GM21723 (cell line): ENCODE results near the gene SFXN4.
A peak's percentile ranks its signal among the peaks of the same experiment; 100 is the strongest.
"Not testable (repeated sequence)": the region's sequence is repeated elsewhere in the genome, so short reads cannot be mapped to it uniquely, and the experiment has no call there.

ENCODE experiments used
- ATAC-seq: cut with Tn5 transposase; IDR thresholded peaks from one replicate; pipeline ENCODE4 v1.9.1; 2021; ENCODE audit warnings: mild to moderate bottlenecking, moderate library complexity; ENCODE audit not compliant: unreplicated experiment

The SFXN4 gene

DNA sequence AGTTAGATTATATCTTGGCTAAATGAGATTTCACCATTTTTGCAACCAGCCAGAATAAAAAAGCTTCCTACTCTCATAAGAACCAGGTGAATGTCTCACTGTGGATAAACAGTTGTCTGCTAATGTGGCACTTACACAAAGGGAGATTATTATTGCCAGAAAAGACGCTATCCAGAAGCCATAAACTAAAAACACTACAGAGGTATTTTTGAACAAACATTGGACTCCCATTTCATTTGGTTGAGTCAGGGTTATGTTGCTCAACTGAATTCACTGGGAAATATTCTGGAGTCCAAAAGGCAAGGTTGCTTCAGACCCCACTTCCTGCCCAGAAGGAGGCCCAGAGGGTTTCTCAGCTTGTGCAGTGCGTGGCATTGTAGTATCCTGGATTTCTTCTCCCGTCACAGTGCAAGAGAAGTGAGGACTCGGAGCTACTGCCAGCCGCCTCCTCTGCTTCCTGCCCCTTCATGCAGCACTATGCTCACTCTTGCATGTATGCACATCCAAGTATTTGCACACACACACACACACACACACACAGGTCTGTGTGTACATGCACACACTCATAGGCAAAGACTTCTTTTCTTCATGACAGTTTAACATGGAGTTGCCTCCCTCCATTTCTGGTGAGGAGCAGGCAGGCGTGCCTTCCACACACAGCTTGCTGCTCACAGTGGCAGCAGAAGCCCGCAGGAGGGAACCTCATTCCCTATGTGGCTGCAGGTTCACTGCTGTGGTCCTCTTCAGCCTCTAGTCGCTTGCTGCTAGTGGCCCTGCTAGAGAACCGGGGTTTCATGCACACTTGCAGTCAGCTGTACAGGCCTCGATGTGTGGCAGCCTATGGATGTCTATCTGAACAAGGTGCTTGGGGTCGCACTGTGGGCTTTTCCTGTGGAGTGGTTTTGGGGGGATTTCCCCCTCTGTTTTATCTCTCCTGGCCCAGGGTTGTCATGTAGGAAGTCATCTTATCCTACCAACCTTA is 51.5 kb downstream of the SFXN4 start:
- ATAC-seq = no peak

DNA sequence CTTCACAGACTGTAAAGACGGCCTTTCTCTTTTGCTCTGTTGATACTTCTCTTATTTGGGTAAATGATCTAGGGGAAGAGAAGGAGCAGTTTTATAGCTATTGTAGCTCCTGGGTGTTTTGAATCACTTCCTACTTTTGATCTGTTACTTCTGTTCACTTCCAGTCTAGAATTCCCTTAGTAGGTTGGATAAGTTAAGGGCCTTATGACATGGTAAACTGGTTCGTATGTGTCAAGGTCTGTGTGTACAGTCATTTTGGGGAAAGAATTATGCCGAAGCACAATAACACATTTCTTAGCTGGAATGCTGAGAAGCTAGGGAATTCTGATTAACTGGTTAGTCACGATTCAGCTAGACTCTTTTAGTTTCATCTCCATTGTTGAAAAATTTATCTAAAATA is 53.5 kb downstream of the SFXN4 start:
- no peak for ATAC-seq

DNA sequence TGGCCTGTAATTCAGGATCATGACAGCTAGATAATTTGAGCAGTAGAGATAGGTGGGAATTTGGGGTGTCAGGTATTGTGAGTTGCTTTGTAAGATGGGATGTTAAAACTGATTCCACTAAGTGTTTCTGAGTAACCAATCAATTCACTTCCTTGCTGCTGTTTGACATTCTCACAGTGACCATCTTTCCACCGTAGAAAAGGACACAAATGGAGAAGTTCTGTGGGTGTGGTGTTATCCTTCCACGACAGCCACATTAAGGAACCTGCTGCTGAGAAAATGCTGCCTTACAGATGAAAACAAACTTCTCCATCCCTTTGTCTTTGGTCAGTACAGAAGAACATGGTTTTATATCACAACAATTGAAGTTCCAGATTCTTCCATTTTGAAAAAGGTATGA is 57.7 kb downstream of the SFXN4 start:
- not testable (repeated sequence) for ATAC-seq

DNA sequence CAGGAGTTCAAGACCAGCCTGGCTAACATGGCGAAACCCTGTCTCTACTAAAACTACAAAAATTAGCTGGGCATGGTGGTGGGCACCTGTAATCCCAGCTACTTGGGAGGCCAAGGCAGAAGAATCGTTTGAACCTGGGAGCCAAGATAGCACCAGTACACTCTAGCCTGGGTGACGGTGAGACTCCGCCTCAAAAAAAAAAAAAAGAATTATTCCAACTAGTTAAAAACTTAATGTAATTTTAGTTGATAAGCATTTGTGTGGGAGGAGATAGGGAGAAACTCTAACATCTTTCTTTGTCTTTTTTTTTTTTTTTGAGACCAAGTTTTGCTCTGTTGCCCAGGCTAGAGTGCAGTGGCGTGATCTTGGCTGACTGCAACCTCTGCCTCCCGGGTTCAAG is 58.4 kb downstream of the SFXN4 start:
- ATAC-seq = not testable (repeated sequence)

DNA sequence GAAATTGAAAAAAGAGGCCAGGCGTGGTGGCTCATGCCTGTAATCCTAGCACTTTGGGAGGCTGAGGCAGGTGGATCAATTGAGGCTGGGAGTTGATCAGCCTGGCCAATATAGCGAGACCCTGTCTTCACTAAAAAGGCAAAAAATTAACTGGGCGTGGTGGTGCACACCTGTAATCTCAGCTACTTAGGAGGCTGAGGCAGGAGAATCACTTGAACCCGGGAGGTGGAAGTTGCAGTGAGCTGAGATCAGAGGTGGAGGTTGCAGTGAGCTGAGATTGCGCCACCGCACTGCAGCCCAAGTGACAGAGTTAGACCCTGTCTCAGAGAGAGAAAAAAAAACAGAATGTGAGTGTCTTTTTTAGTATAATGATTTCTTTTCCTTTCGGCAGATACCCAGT is 59.6 kb downstream of the SFXN4 start:
- not testable (repeated sequence) for ATAC-seq

DNA sequence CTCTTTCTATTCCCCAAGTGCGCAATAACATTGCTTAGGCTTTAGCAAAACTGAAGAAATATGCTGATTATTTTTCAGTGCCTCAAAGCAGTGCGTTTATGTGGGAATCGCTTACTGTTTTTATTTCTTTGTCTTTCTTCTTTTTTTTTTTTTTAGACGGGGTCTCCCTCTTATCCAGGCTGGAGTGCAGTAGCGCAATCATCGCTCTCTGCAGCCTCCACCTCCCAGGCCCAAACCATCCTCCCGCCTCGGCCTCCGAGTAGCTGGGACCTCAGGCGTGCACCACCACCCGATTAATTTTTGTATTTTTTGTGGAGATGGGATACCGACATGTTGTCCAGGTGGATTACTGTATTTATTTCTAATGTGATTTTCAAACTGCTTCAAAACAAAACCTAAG is 60.4 kb downstream of the SFXN4 start:
- ATAC-seq = no peak

DNA sequence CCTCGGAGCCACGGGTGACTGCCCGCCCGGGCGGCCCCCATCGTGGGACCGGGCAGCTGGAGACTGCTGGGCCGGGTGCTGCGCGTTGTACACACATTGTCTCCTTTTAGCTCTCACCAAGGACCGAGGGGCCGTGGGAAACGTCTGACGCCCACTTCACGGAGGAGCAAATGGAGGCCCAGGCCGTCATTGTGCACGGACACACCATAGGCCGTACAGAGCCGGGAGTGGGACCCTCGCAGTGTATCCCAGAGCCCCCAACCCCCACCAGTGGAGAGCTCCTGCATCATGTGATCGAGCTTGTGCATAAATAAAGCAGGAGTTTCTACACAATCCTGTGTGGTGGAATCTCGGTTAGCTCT is 60.9 kb downstream of the SFXN4 start:
- ATAC-seq = no peak

DNA sequence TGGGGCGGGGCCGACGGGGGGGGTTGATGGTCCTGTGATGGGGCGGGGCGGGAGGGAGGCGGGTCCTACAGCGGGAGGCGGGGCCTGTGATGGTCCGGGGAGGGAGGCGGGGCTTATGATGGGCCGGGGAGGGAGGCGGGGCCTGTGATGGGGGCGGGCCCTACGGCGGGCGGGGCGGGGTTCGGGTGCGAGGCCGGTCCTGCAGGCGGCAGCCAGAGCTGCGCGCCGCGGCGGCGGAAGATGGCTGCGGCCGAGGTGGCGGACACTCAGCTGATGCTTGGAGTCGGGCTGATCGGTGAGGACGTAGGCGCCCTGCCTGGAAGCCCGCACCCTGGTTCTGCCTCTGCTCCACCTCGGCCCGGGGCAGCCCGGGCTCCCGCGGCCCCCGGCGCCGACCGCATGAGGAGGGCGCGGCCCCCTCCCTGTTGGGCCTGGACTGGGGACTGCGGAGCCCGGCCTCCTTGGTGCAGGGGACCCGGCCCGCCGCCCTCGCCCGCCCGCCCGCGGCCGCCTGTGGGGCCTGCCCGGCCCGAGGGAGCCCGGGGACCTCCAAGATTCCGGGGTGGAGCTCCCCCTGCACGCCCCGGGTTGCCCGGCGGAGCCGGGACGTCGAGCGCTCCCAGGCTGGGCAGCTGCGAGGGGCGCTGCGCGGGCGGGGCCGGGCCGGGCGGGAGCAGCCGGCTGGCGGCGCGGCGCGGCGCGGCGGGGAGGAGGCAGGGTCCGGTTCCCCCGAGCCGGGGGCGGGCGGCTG is 61.4 kb downstream of the SFXN4 start, which contains the start of gene DENND10:
DENND10 (plus strand) TSS at position 211 of the 751 bp plus-strand sequence; CDS start at position 241, 30 bp downstream.
- peak; percentile 88 for ATAC-seq

DNA sequence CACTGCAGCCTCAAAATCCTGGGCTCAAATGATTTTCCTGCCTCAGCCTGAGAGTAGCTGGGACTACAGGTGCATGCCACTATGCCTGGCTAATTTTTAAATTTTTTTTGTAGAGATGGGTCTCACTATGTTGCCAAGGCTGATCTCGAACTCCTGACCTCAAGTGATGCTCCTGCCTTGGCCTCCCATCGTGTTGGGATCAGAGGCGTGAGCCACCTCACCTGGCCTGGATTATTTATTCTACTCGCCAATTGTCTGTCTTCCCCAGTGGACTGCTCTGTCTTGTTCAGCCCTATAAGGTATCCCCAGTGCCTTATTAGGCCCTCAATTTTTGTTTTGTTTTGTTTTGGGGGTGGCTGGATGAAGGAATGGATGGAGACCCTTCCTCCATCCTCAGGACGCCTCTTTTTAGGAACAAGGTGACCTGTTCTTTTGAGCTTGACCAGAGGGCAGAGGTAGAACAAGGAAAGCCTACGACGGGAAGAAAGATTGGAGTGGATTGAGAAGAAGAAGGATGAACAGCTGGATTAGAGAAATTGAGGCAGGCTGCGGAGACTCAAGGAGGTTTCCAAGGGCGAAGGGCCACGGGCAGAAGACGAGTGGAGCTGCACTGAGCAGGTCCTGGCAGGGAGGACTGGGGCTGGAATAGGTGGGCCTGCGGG is 62.1 kb downstream of the SFXN4 start:
- ATAC-seq = no peak

DNA sequence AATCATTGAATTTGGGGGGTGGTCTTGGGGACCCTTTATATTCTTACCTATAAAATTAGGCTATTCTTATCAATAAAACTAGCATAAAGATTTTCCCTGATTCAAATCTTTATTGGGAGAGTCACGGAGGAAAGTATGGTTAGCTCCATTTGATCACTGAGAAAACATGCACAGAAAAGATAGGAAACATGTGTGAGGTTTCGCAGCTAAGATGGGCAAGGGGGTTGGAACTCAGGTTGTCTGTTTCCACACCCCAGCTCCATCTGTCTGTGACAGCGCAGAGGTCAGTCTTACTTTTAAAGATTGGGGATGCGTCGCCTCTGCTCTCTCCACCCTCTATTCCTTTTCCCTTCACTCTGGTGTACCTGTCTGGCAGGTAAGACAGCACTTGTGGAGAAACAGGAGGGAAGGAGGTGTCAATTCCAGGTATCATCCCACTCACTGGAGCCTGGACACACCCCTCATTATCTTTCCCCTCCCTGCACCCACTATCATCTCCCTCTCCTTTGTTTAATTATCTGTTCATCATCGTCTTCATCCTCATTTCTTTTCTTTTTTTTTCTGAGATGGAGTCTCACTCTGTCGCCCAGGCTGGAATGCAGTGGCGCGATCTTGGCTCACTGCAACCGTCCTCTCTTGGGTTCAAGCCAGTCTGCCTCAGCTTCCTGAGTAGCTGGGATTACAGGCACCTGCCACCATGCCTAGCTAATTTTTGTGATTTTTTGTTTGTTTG is 64.0 kb downstream of the SFXN4 start:
- ATAC-seq = no peak

DNA sequence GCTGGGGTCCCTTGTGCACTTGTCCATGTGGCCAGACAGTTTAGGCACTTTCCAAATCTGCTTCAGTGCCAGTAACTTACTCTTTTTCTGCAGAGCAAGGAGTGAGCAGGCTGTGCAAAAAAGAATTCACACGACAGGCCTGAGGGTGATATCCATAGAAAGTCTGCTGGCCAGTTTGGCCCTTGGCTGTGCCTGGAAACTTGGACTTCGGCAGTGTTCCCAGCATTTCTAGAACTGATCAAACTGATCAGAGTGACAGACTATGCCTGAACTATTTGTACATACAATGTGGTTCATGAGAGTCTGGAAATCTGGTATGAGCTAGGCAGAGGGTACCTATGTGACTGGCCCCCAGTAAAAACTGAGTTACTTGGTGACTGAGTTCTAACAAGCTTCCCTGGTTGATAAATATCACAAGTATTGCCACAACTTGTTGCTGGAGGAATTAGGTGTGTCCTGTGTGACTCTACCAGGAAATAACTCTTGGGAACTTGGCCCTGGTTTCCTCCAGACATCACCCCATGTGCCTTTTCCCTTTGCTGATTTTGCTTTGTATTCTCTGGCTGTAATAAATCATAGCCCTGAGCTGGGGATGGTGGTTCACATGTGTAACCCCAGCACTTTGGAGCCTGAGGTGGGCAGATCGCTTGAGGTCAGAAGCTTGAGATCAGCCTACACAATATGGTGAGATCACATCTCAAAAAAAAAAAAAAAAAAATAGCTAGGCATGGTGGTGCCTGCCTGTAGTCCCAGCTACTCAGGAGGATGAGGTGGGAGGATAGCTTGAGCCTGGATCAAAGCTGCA is 64.9 kb downstream of the SFXN4 start:
- ATAC-seq = no peak

DNA sequence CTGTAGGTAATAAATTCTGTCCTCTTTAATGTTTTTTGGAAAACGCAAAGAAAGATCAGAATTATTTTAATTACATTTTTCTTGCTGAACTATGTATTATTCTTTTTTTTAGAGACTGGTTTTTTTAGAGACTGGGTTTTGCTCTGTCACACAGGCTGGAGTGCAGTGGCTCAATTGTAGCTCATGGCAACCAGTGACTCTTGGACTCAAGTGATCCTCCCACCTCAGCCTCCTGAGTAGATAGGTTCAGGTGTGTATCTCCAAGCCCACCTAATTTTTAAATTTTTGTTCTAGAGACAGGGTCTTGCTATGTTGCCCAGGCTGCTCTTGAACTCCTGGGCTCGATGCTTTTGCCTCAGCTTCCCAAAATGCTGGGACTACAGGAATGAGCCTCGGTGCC is 66.9 kb downstream of the SFXN4 start:
- ATAC-seq = no peak

DNA sequence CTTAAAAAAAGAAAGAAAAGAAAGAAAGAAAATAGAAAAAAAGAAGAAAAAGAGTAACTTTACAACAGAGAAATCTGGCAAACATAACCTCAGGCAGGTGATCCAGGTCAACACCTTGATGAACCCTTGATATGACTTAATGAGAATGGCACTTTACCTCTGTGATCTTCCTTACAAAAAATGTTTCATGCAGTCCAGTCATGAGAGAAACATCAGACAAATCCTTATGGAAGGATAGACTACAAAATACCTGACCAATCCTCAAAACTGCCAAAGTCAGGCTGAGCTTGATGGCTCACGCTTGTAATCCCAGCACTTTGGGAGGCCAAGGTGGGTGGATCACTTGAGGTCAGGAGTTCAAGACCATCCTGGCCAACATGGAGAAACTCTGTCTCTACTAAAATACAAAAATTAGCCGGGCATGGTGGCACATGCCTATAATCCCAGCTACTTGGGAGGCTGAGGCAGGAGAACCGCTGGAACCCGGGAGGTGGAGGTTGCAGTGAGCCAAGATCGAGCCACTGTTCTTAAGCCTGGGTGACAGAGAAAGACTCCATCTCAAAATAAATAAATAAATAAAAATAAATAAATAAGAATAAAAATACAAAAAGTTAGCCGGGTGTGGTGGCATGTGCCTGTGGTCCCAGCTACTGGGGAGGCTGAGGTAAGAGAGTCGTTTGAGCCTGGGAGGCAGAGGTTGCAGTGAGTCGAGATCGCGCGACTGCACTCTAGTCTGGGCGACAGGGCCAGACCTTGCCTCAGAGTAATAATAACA is 68.7 kb downstream of the SFXN4 start:
- ATAC-seq = not testable (repeated sequence)

DNA sequence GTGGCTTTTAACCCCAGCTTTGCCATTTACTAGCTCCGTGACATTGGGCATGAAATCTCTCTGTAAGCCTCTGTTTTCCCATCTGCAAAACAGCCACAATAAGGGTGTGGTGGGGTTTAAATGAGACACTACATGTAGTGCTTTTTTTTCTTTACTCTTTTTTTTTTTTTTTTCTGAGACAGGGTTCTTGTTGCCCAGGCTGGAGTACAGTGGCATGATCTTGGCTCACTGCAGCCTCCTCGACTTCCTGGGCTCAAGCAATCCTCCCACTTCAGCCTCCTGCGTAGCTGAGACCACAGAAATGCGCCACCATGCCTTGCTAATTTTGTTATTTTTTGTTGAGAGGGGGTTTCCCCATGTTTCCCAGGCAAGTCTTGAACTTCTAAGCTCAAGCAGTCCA is 69.9 kb downstream of the SFXN4 start:
- no peak for ATAC-seq

DNA sequence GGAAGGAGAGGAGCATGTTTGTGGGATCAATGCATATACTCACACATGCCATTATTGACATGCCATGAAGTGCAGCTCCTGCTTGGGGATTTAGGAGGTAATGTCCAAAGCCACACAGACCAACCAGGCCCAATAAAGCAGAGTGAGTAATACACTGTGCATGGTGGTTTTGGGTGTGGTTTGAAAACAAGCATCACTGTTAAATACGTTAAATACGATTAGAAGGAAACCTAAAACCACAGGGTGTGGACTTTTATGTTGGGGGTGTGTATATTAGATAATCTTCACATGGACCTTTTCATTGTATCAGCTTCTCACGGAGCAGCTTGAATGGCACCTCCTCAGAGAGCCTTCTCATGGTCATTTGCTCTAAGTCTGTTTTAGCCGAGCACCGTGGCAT is 74.5 kb downstream of the SFXN4 start:
- peak; percentile 48 for ATAC-seq
